Measurements from ENCODE around the gene A3GALT2.

Gene A3GALT2

DNA sequence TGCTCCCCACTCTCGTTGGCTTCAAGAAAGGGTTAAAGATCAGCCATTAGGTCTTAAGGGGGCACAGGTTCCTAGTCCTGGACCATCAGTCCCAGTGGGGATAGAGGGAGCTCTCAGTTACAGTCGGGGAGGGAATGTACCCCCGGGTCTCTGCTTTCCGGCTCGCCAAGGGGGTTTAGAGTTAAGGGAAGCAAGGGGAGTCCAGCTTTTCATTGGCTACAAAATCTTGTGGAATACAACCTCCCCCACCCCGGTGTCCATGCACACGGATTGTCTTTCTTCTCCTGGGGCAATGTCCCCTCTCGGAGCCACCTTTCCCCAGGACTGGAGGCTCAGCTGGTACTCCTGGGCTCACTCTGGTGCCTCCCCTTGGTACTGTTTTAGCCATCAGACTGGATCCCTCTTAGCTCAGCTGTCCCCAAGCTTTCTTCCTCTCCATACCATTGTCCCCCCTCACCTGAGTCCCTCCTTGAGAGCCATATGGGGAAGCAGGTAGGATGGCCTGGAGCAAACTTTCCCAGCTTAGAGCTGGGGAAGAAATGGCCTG, at the start of gene A3GALT2:
Gene A3GALT2, minus strand, starts transcription at position 480 of the 547 bp plus-strand sequence. Its CDS starts 0 bp downstream, at position 480.
- DNase-seq, result no peak

GRCh38 chr1:33370301-33370700, 49.4 kb upstream of the A3GALT2 start:
- no peak for DNase-seq

DNA sequence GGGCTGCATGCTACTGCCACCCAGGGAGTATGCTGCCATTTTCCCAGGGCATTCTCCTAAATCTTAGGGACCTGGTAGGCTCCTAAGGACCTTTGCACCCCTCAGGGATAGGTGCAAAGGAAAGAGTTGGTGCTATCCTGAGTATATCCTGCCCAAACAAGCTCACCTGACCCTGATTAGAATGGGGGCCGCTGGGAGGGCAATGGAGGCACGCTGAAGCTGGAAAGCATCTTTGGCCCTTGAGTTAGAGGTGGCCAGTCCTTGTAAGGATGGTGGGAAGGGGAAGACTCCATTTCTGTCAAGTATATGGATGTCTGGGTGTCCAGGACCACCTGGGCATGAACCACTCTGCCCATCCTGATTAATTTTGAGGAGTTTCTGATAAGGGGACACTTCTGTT, 48.9 kb upstream of the A3GALT2 start:
- DNase-seq, result no peak

DNA sequence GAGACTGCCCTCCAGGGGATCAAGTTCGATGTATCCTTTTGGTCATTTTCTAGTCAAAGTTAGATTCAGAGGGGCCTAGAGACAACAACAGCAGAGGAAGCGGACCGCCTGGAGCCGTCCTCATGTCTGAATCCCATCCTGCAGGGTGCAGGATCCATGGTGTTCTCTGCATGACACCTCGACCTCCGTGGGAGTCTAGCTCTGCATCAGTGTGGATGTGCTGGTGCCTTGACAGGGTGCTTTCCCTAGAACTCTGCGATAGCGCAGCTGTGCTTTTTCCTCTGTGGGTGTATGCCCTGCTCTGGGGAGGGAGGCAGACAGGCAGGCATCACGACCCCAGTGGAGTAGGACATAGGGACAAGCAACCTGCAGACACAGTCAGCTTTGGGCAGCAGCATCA, 48.2 kb upstream of the A3GALT2 start:
- DNase-seq, result no peak

DNA sequence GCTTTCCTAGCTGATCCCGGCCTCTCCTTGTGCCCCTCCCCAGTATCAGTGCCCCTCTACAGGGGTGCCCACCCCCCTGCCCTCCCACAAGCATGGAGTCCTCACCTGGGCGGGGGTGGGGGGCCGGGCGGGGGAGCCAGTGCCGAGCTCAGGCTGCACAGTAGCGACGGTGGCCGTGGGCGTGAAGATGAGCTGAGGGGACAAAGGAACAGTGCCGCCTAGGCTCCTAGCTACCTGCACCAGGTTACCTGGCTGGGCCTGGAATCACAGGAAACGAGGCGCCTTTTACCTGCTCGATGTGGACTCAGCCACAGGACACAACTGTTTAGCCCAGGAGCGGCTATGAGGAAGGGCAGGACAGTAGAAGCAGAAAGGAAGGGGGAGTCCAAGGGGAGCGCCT, 47.5 kb upstream of the A3GALT2 start:
- DNase-seq, result no peak

GRCh38 chr1:33367485-33368405, 46.8 kb upstream of the A3GALT2 start:
- peak; percentile 90 for DNase-seq

DNA sequence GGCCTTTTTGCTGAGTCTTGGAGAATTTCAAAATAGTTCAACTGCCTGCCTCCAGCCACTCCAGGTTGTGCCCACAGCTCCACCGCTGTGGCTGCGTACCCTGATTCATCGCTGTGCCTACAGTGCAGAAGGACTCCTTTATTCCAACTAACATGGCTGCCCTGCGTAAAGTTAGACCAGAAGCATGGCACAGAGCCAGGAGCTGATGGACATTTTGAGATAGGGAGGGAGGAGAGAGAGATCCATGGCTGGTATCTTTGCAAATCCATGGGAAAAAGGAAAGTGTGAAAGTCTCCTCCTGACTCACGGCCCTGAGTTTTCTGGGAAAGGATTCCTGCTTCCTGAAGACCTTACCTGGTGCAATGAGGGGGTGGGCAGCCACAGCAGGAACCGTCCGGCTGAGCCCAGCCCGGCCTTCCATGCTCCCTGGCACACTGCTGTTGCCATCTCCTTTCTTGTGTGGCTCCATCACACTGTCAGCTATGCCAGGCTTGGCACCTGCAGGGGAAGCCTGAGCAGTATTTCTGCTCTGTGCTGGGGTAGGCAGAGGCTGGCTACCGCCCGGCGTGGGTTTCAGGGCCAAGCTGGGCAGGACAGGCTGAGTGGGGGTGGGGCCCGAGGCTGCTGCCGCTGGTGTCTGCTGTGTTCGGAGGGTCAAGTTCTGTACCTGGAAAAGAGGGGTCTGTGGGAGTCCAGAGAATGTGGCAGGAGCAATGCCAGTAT, 46.0 kb upstream of the A3GALT2 start:
- no peak for DNase-seq

DNA sequence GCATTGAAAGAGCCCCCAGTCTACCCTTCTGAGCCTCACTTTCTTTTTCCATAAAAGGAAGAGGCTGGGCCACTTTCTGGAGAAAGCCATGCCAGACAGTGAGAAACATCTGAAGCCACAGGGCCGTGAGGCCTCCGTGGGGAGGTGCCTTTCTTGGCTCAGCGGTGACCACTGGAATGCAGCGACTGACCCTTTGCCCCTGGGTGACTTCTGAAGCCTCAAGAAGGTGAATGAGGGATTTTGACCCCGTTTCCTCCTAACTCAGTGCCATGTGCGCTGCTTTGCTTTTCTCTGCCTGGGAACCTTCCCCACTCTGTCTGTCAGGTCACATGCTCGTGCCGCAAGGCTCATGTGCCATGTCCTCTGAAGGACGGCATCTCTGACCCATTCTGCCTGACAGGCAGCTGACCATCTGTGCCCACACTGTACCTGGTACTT, 44.7 kb upstream of the A3GALT2 start:
- no peak for DNase-seq

DNA sequence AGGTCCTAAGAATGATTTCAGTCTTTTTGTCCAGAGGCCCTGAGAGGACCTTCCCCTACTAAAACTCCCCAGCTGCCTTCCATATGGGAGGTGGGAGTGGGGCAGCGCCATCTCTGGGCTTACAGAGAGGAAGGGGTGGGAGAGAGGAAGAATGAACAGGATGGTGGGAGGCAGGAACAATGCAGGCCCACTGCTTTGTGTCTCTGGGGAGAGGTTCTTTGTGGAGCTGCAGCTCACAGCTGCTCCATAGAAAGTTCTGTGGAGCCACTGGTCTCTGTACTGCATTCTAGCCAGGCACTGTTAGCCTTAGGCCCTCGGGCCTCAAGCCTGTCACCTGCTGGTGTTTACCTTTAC, 43.6 kb upstream of the A3GALT2 start:
- DNase-seq, result no peak

- no peak for DNase-seq
These were observed 42.6 kb upstream of the A3GALT2 start for GRCh38 chr1:33363470-33363861.

GRCh38 chr1:33363021-33363420, 42.1 kb upstream of the A3GALT2 start:
- DNase-seq, result no peak

GRCh38 chr1:33361532-33362235, 40.8 kb upstream of the A3GALT2 start:
- DNase-seq, result no peak

- no peak for DNase-seq
These were observed 39.5 kb upstream of the A3GALT2 start for GRCh38 chr1:33360367-33360766.

DNA sequence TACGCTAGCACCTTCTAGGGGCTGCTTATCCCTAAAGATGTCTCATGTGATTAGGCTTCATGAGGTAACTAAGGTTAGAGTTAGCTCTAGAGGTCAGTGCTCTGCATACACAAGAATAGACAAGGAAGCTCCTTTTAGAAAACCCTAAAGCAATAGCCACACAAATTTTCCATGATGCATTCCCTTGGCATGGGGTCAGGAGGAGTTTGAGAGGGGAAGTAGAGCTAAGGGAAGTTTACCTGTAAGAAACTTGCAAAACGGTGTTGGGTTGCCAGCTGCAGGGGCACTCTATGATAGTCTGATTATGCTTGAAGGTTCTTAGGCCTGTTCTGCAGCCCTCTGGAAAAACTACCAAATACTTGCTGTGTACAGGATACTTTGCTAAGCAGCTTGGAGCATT, 39.0 kb upstream of the A3GALT2 start:
- DNase-seq, result no peak

- no peak for DNase-seq
These were observed 38.1 kb upstream of the A3GALT2 start for GRCh38 chr1:33358795-33359503.

DNA sequence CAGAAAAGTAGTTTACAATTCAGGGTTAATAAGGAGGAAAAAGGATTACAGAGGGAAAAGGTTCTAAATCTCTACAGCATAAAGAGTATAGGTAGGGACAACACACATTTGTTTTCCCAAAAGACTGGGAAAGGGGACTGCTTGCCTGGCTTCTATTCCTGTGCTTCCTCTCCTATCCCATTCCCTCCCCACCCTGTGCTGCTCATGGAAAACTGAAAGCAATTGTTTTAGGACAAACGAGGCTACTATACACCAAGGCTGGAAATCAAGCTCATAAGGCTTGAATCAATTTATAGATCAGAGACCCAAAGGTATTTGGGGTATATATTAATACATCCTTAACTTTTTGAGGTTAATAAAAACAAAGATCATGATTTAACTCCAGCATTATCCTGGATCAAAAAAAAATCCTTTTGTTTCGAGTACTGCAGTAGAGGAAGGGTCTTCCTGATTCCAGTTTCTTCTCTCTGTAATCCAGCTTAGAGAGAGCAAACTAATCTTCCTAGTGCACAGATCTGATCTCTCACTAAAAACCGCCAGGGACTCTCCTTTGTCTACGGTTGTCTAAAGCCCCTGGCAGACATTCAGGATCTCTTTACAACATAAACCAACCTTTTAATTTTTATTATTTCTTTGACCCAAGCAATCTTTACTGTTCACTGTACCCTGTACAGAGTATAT, 37.4 kb upstream of the A3GALT2 start:
- DNase-seq, result no peak

DNA sequence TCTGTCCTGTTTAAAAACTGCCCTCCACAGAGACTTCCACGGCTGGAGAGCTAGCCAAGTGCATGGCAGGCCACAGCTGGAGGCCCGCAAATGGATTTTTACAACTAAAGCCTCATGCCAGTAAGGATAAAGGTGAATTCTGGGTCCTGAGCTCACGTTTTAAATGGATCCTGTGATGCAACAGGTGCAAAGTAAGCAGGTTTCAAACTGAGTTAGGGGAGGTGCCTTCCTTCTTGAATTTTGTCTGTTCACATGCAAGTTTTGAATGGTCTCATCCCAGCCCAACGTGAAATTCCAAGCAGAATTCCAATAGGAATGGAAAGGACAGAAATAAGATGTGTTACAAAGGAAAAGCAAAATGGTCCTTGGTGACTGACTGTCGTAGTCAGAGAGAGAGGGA, 36.2 kb upstream of the A3GALT2 start:
- DNase-seq, result no peak

- DNase-seq, result no peak
These were observed 33.9 kb upstream of the A3GALT2 start for GRCh38 chr1:33354707-33355316.

GRCh38 chr1:33353531-33353930, 32.6 kb upstream of the A3GALT2 start:
- DNase-seq, result no peak

GRCh38 chr1:33351281-33351660, 30.4 kb upstream of the A3GALT2 start:
- no peak for DNase-seq

DNA sequence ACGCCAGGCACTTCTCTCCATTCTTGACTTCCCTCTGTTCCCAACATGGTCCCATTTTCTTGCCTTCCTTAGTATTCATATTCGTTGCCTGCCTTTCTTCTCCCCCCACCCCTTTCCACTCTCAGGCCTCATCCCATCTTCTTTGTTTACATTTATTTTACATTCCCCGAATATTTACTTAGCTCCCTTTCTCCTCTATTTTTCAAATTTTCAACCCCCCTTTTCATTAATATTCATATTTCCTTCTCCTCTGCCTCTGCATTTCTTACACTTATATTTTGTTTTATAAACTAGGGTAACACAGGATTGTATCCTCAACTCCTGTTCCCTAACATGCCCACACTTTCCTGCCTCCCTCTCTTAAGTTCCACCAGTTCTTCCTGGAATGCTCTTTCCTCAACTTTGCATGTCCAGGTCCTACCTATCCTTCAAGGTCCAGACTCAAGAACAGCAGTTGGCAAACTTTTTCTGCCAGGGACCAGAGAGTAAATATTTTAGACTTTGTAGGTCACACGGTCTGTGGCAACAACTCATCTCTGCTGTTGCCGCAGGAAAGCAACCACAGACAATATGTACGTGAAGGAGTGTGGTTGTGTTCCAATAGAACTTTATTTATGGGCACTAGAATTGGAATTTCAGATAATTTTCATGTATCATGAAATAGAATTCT, 29.8 kb upstream of the A3GALT2 start:
- DNase-seq, result no peak
